ENCODE measurements around the gene ZNF74.

DNA sequence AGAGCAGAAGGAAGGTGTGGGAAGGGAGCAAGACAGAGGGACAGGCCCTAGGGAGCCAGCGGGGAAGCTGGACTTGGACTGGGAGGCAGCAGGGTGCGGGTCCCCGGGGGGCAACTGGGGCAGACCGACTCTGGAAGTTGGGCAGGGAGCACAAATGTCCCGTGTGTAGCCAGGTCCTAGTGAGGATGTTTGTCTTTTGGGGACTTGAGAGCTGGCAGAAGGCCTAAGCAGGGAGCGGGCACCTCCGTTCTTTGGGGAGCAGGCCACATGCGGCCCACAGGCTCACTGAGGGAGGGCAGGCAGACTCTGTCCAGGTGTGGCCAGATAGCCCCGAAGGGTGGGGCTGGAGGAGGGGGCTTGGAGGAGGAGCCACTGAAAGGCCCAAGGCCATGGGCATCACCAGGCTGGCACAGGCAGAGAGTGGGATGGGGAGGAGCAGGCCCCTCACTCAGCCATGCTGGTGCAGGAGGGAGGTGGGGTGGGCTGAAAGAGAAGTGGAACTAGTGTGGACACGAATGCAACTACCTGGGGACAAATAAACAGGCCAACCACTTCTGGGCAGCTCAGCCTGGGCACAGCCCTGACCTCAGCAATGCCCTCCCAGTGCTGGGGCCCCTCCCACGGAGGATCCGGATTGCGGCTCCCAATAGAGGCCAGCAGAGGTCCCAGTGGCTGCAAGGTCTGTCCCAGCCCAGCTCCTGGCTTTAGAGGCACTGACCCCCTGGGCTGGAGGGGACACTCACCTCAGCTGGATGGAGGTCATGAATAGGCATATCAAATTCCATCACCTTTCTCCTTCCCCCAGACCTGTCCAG, 44.9 kb downstream of the ZNF74 start:
- TF ChIP-seq, protein P1, sequence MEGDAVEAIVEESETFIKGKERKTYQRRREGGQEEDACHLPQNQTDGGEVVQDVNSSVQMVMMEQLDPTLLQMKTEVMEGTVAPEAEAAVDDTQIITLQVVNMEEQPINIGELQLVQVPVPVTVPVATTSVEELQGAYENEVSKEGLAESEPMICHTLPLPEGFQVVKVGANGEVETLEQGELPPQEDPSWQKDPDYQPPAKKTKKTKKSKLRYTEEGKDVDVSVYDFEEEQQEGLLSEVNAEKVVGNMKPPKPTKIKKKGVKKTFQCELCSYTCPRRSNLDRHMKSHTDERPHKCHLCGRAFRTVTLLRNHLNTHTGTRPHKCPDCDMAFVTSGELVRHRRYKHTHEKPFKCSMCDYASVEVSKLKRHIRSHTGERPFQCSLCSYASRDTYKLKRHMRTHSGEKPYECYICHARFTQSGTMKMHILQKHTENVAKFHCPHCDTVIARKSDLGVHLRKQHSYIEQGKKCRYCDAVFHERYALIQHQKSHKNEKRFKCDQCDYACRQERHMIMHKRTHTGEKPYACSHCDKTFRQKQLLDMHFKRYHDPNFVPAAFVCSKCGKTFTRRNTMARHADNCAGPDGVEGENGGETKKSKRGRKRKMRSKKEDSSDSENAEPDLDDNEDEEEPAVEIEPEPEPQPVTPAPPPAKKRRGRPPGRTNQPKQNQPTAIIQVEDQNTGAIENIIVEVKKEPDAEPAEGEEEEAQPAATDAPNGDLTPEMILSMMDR (IDR thresholded peaks at IDR 0.05 in 4 of 5, conservative IDR thresholded peaks at IDR 0.05 in 1 of 5) = no peak
- TF ChIP-seq POLR2A (IDR thresholded peaks at IDR 0.05) = no peak
